ENCODE measurements around the gene SLC25A1. TPM values are rescaled to one million over a fixed set of nuclear protein-coding genes. Genes with fewer than 3 reads are reported as not detected.

SLC25A1 gene
- total RNA-seq, 1 donor from 2014 or later, result 63.0 TPM

GRCh38 chr22:19177164-19178064 lies 1.1 kb downstream of the SLC25A1 start:
- peak overlapping the region; percentile 73 for H3K4me3 ChIP-seq
- ATAC-seq (no peak), DNase-seq (no peak)
- intact Hi-C loops (cut with DNase I), result no loop called here
- no peaks in the 10 kb centered on the region for H3K9me3 ChIP-seq
- no peaks in the 10 kb centered on the region for H3K27me3 ChIP-seq
- H3K36me3 ChIP-seq, result peaks cover 4% of the 10 kb centered on the region
- H3K4me1 ChIP-seq, result peaks cover 34% of the 10 kb centered on the region
- no peak for TF ChIP-seq CTCF (IDR thresholded peaks at IDR 0.05)
- H3K27ac ChIP-seq, result peak overlapping the region; percentile 79

GRCh38 chr22:19176732-19177131 lies 1.8 kb downstream of the SLC25A1 start:
- no peak for ATAC-seq
- no peak for DNase-seq
- Histone ChIP-seq H3K36me3 (peaks cover 4% of the 10 kb centered on the region), H3K4me1 (peaks cover 38% of the 10 kb centered on the region), H3K4me3 (no peak overlapping the region), H3K27me3 (no peaks in the 10 kb centered on the region), H3K9me3 (no peaks in the 10 kb centered on the region), H3K27ac (no peak overlapping the region)
- TF ChIP-seq CTCF (IDR thresholded peaks at IDR 0.05), result no peak
- intact Hi-C loops (cut with DNase I), result no loop called here

GRCh38 chr22:19176175-19176643 lies 2.3 kb downstream of the SLC25A1 start:
- Histone ChIP-seq H3K9me3 (no peaks in the 10 kb centered on the region), H3K4me1 (peaks cover 38% of the 10 kb centered on the region), H3K36me3 (peaks cover 4% of the 10 kb centered on the region), H3K4me3 (no peak overlapping the region), H3K27me3 (no peaks in the 10 kb centered on the region), H3K27ac (no peak overlapping the region)
- TF ChIP-seq CTCF (IDR thresholded peaks at IDR 0.05), result no peak
- ATAC-seq, result no peak
- no peak for DNase-seq
- intact Hi-C loops (cut with DNase I), result no loop called here

- Histone ChIP-seq H3K4me1 (peaks cover 43% of the 10 kb centered on the region), H3K27ac (no peak overlapping the region), H3K36me3 (peaks cover 4% of the 10 kb centered on the region), H3K27me3 (no peaks in the 10 kb centered on the region), H3K9me3 (no peaks in the 10 kb centered on the region), H3K4me3 (no peak overlapping the region)
- ATAC-seq, result no peak
- DNase-seq, result no peak
- no peak for TF ChIP-seq CTCF (IDR thresholded peaks at IDR 0.05)
- intact Hi-C loops (cut with DNase I), result no loop called here
Measured at GRCh38 chr22:19175602-19176174, 2.8 kb downstream of the SLC25A1 start.

GRCh38 chr22:19175026-19175601 lies 3.4 kb downstream of the SLC25A1 start:
- no peak overlapping the region for H3K27ac ChIP-seq
- no peak overlapping the region for H3K4me3 ChIP-seq
- no peak for TF ChIP-seq CTCF (IDR thresholded peaks at IDR 0.05)
- DNase-seq, result no peak
- H3K36me3 ChIP-seq, result peaks cover 4% of the 10 kb centered on the region
- peaks cover 45% of the 10 kb centered on the region for H3K4me1 ChIP-seq
- intact Hi-C loops (cut with DNase I), result no loop called here
- H3K9me3 ChIP-seq, result no peaks in the 10 kb centered on the region
- ATAC-seq, result no peak
- peaks cover 2% of the 10 kb centered on the region for H3K27me3 ChIP-seq
